Neural crest cell (in vitro differentiated cells): Measurements from ENCODE around the gene LRCH2. TPM values are rescaled to one million over a fixed set of nuclear protein-coding genes. Genes with fewer than 3 reads are reported as not detected.
A peak's percentile ranks its signal among the peaks of the same experiment; 100 is the strongest.
"Not testable (repeated sequence)": the region's sequence is repeated elsewhere in the genome, so short reads cannot be mapped to it uniquely, and the experiment has no call there.

ENCODE experiments used
- DNase-seq: peaks from one replicate; pipeline ENCODE4 v3.0.0; 2021; ENCODE audit warnings: low read depth, mixed read lengths, low spot score
- H3K27ac Mint-ChIP-seq: one replicate; pipeline ENCODE4 v1.8.0; 2021; ENCODE audit warnings: mild to moderate bottlenecking, mixed read lengths; ENCODE audit not compliant: unreplicated experiment
- H3K27me3 Mint-ChIP-seq: 2 replicates; pipeline ENCODE4 v1.8.0; 2021; ENCODE audit warnings: low read depth, mild to moderate bottlenecking, mixed read lengths
- H3K36me3 Mint-ChIP-seq: 2 replicates; pipeline ENCODE4 v1.8.0; 2021; ENCODE audit warnings: low read depth, mild to moderate bottlenecking, mixed read lengths
- H3K4me1 Mint-ChIP-seq: 2 replicates; pipeline ENCODE4 v1.8.0; 2021; ENCODE audit warnings: mixed read lengths
- H3K4me3 Mint-ChIP-seq: one replicate; pipeline ENCODE4 v1.8.0; 2021; ENCODE audit warnings: mild to moderate bottlenecking, mixed read lengths
- H3K9me3 Mint-ChIP-seq: 2 replicates; pipeline ENCODE4 v1.8.0; 2021; ENCODE audit warnings: mixed read lengths
- total RNA-seq: library from RNA; stranded (reverse); gene quantifications from 2 replicates; pipeline ENCODE4 v1.2.1, GENCODE V29; 2021
- TF ChIP-seq, protein P1 (sequence below): fragments of 200-600 bp; sonication (generic); conservative IDR thresholded peaks from 2 replicates; pipeline ENCODE4 v1.5.0; 2021; ENCODE audit warnings: antibody characterized with exemption, mild to moderate bottlenecking

Gene LRCH2
- total RNA-seq, 1 donor from 2014 or later = 16.3 TPM

DNA sequence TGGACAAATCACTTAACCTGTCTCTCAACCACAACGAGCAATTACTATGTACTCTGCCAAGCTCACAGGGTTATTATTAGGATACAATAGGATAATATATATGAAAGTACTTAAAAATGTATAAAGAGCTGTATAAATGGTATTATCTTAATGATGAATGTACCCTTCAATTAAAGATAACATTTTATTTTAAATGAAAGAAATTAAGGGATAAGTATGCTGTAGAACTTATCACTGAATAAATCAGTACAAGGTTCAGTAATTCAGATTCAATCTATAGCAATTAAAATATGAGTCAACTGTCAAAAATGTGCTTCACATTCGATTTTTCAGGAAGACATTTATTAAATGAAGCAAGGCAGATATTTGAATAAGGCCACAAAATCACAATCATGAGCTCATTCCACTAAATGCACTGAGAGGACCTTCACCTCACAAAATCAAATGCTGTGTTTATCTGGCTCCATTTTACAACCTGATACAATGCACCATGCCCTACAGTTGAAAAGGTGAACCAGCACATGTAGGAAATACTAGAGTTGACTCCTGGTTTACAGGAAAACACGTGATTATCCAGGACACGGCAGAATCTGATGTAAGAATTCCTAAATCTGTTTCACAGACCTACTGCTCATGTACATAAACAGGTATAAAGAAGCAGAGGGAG lies 4.4 kb downstream of the LRCH2 start:
- no peak overlapping the region for H3K27ac Mint-ChIP-seq
- H3K4me3 Mint-ChIP-seq = no peak overlapping the region
- peaks cover 47% of the 10 kb centered on the region for H3K4me1 Mint-ChIP-seq

DNA sequence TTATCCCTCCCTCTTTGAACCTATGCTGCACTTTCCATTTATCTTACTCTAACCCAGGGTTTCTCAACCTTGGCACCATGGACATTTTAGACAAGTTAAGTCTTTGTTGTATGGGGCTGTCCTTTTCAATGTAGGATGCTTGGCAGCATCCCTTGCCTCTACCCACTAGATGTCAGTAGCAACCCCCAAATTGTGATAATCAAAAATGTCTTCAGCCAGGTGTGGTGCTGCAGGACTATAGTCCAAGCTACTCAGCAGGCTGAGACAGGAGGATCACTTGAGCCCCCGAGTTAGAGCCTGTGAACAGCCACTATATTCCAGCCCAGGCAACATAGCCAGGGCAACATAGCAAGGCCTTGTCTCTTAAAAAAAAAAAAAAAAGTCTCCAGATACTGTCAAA lies 7.0 kb downstream of the LRCH2 start:
- H3K4me3 Mint-ChIP-seq = no peak overlapping the region
- H3K9me3 Mint-ChIP-seq = no peaks in the 10 kb centered on the region

More for the DNA sequence above, 4.4 kb downstream of the LRCH2 start:
- Mint-ChIP-seq H3K27me3 (no peaks in the 10 kb centered on the region), H3K36me3 (peaks cover 2% of the 10 kb centered on the region), H3K9me3 (no peaks in the 10 kb centered on the region)
- TF ChIP-seq, protein P1, sequence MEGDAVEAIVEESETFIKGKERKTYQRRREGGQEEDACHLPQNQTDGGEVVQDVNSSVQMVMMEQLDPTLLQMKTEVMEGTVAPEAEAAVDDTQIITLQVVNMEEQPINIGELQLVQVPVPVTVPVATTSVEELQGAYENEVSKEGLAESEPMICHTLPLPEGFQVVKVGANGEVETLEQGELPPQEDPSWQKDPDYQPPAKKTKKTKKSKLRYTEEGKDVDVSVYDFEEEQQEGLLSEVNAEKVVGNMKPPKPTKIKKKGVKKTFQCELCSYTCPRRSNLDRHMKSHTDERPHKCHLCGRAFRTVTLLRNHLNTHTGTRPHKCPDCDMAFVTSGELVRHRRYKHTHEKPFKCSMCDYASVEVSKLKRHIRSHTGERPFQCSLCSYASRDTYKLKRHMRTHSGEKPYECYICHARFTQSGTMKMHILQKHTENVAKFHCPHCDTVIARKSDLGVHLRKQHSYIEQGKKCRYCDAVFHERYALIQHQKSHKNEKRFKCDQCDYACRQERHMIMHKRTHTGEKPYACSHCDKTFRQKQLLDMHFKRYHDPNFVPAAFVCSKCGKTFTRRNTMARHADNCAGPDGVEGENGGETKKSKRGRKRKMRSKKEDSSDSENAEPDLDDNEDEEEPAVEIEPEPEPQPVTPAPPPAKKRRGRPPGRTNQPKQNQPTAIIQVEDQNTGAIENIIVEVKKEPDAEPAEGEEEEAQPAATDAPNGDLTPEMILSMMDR = no peak
- no peak for DNase-seq

DNA sequence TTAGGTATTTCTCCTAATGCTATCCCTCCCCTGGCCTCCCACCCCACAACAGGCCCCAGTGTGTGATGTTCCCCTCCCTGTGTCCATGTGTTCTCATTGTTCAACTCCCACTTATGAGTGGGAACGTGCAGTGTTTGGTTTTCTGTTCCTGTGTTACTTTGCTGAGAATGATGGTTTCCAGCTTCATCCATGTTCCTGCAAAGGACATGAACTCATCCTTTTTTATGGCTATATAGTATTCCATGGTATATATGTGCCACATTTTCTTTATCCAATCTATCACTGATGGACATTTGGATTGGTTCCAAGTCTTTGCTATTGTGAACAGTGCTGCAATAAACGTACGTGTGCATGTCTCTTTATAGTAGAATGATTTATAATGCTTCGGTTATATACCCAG lies 16.6 kb downstream of the LRCH2 start:
- not testable (repeated sequence) for H3K36me3 Mint-ChIP-seq

More for the DNA sequence above, 7.0 kb downstream of the LRCH2 start:
- Mint-ChIP-seq H3K27ac (no peak overlapping the region), H3K27me3 (no peaks in the 10 kb centered on the region), H3K36me3 (peaks cover 8% of the 10 kb centered on the region), H3K4me1 (peaks cover 28% of the 10 kb centered on the region)
- no peak for DNase-seq
- TF ChIP-seq, protein P1 = peak; percentile 58

DNA sequence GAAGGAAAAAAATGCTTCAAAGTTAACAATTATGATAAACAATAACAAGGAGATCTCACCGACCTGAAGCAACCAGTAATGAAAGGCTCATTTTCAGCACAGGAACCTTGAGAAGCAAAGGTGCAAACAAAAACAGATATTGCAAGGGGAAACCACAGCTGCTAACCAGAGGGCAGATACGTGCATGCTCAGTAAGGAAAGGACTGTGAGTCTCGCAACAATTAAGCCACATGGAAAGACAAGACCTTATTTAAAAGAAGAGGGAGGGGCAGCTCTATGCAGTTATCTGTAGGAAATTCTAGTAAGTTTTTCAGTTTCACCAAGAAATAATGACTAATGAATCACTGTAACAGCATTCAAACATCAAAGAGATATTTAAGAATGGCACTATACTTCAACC lies 19.3 kb downstream of the LRCH2 start:
- DNase-seq = no peak
- TF ChIP-seq, protein P1 = no peak
- Mint-ChIP-seq H3K27me3 (no peaks in the 10 kb centered on the region), H3K36me3 (peaks cover 20% of the 10 kb centered on the region), H3K4me3 (no peak overlapping the region), H3K27ac (no peak overlapping the region), H3K4me1 (peaks cover 7% of the 10 kb centered on the region), H3K9me3 (no peaks in the 10 kb centered on the region)

More for the DNA sequence above, 16.6 kb downstream of the LRCH2 start:
- not testable (repeated sequence) for H3K27ac Mint-ChIP-seq, H3K9me3 Mint-ChIP-seq, H3K27me3 Mint-ChIP-seq, DNase-seq, H3K4me3 Mint-ChIP-seq
- peaks cover 15% of the 10 kb centered on the region for H3K4me1 Mint-ChIP-seq

DNA sequence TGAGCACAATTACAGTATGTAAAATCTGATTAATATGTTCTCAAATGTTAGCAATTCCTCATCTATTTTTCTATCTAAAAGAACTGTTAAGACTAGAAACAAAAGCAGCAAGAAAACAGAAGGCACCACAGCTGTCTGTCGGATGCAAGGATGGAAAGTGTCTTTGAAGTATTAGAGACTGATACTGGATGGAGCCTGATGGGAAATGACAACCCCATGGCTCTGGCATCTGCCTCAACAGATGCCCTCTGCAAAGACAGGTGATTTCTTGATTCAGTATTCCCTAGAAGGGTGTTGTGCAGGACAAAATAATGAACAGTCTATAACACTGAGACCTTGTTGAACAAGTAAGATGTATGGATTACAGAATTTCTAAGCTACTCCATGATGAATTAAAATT lies 19.7 kb downstream of the LRCH2 start:
- no peak for DNase-seq
- Mint-ChIP-seq H3K4me3 (no peak overlapping the region), H3K27ac (no peak overlapping the region), H3K27me3 (no peaks in the 10 kb centered on the region), H3K4me1 (peaks cover 7% of the 10 kb centered on the region), H3K36me3 (peaks cover 23% of the 10 kb centered on the region), H3K9me3 (no peaks in the 10 kb centered on the region)
- TF ChIP-seq, protein P1 = no peak

DNA sequence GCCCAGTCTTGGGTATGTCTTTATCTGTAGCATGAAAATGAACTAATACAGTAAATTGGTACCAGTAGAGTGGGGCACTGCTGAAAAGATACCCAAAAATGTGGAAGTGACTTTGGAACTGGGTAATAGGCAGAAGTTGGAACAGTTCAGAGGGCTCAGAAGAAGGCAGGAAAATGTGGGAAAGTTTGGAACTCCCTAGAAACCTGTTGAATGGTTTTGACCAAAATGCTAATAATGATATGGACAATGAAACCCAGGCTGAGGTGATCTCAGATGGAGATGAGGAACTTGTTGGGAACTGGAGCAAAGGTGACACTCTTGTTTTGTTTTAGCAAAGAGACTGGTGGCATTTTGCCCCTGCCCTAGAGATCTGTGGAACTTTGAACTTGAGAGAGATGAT lies 24.3 kb downstream of the LRCH2 start:
- not testable (repeated sequence) for DNase-seq, H3K4me3 Mint-ChIP-seq, H3K9me3 Mint-ChIP-seq, H3K4me1 Mint-ChIP-seq, H3K27ac Mint-ChIP-seq, H3K27me3 Mint-ChIP-seq
- peaks cover 33% of the 10 kb centered on the region for H3K36me3 Mint-ChIP-seq
